HepG2 (cell line): ENCODE data around the gene KREMEN1. TPM values are rescaled to one million over a fixed set of nuclear protein-coding genes. Genes with fewer than 3 reads are reported as not detected.

ENCODE experiments used
- ATAC-seq: fragments of 200-7000 bp; cut with Tn5 transposase; 3 replicates; pipeline ENCODE4 v1.9.1; 2020; ENCODE audit warnings: mild to moderate bottlenecking, moderate library complexity
- BruUV-seq: library from RNA; stranded (reverse); fragments of 400-500 nt; replicated peaks from 2 replicates; lab custom pipeline; 2021; lab: Mats Ljungman, UMichigan
- CTCF ChIA-PET: fragments of 300-600 bp; formaldehyde crosslinking; extraction: SDS; loops from one replicate; lab custom pipeline; 2021; ENCODE audit warnings: low total read pairs, inconsistent platforms, low intra/inter-chr PET ratio; lab: Yijun Ruan, JAX
- POLR2A ChIA-PET: fragments of 350-600 bp; sonication (Branson Sonifier 250); formaldehyde crosslinking; loops from one replicate; lab custom pipeline; 2020; ENCODE audit warnings: antibody characterized with exemption, inconsistent platforms; lab: Yijun Ruan, JAX
- DNase-seq: peaks from one replicate; pipeline ENCODE4 v3.0.0-alpha.2; 2015; ENCODE audit warnings: low spot score
- FAIRE-seq: peaks from 3 replicates; lab custom pipeline; 2011; peaks lifted over from hg19 to GRCh38; lab: Jason Lieb, UNC
- H2AFZ ChIP-seq: one replicate; pipeline ENCODE4 v1.6.1; 2011; ENCODE audit warnings: low read length, inconsistent platforms
- H3K27ac ChIP-seq: fragments of 300-600 bp; 3 replicates; pipeline ENCODE4 v1.8.0; 2011; ENCODE audit warnings: mixed run types, mild to moderate bottlenecking, mixed read lengths, low read length, inconsistent platforms; ENCODE audit not compliant: insufficient read depth; ENCODE audit errors: extremely low read length
- H3K27me3 ChIP-seq, 2 experiments: fragments of 200-600 bp in 1 of 2; 2 replicates in 1 of 2; 3 replicates in 1 of 2; pipeline versions ENCODE4 v1.6.0 to v1.8.0; 2011; ENCODE audit warnings: low read length in 2 of 2, mild to moderate bottlenecking in 2 of 2, moderate library complexity in 2 of 2, inconsistent platforms in 1 of 2; ENCODE audit not compliant: insufficient read depth in 2 of 2, control insufficient read depth in 1 of 2
- H3K36me3 ChIP-seq, 2 experiments: fragments of 200-600 bp in 1 of 2; replicated peaks in 1 of 2; 2 replicates in 1 of 2; 3 replicates in 1 of 2; pipeline versions ENCODE4 v1.5.1 to v1.8.0; 2011; ENCODE audit warnings: low read length in 2 of 2, inconsistent platforms in 1 of 2; ENCODE audit not compliant: insufficient read depth in 2 of 2, control insufficient read depth in 1 of 2
- H3K4me1 ChIP-seq: 2 replicates; pipeline ENCODE4 v1.5.1; 2012; ENCODE audit warnings: low read length, inconsistent platforms; ENCODE audit not compliant: insufficient read depth
- H3K4me2 ChIP-seq: 2 replicates; pipeline ENCODE4 v1.6.0; 2011; ENCODE audit warnings: low read depth, low read length, inconsistent platforms
- H3K4me3 ChIP-seq, 3 experiments: fragments of 200-600 bp in 1 of 3; sonication (generic), shearing (Covaris generic) in 1 of 3; replicated peaks in 1 of 3; 2 replicates each; pipeline ENCODE4 v1.5.1; 2011 to 2016; ENCODE audit warnings: low read length in 3 of 3, inconsistent platforms in 2 of 3, low read depth in 2 of 3, mild to moderate bottlenecking in 2 of 3, control low read depth in 1 of 3, mixed read lengths in 1 of 3; ENCODE audit not compliant: insufficient read depth in 1 of 3
- H3K79me2 ChIP-seq: one replicate; pipeline ENCODE4 v1.6.1; 2011; ENCODE audit warnings: low read length, inconsistent platforms; ENCODE audit not compliant: insufficient read depth
- H3K9ac ChIP-seq: 2 replicates; pipeline ENCODE4 v1.6.0; 2011; ENCODE audit warnings: mild to moderate bottlenecking, low read depth, low read length, inconsistent platforms; ENCODE audit not compliant: insufficient read depth
- H3K9me3 ChIP-seq: 2 replicates; pipeline ENCODE4 v1.5.1; 2012; ENCODE audit warnings: mild to moderate bottlenecking, low read length
- H4K20me1 ChIP-seq: 2 replicates; pipeline ENCODE4 v1.6.0; 2011; ENCODE audit warnings: inconsistent platforms, mild to moderate bottlenecking, low read length, moderate library complexity; ENCODE audit not compliant: insufficient read depth
- CEBPB ChIP-seq: IDR thresholded peaks from 2 replicates; pipeline ENCODE4 v1.6.1; 2011; ENCODE audit warnings: low read depth, low read length, improper control_type of control experiment, borderline replicate concordance
- CEBPG ChIP-seq: IDR thresholded peaks from 2 replicates; pipeline ENCODE4 v1.6.1; 2016
- GABPA ChIP-seq, 2 experiments: IDR thresholded peaks; 2 replicates each; pipeline ENCODE4 v1.6.1; 2011 to 2016; ENCODE audit warnings: low read depth in 2 of 2, low read length in 1 of 2, missing biosample characterization in 1 of 2, missing genetic modification characterization in 1 of 2
- HNF4A ChIP-seq: sonication (generic); formaldehyde crosslinking; IDR thresholded peaks from 2 replicates; pipeline ENCODE4 v1.4.0; 2020; ENCODE audit warnings: missing genetic modification reagents
- MZF1 ChIP-seq: sonication (generic); formaldehyde crosslinking; IDR thresholded peaks from 2 replicates; pipeline ENCODE4 v1.8.1; 2023; ENCODE audit warnings: mild to moderate bottlenecking, missing genetic modification reagents, borderline replicate concordance
- RNF219 ChIP-seq: sonication (generic); formaldehyde crosslinking; IDR thresholded peaks from 2 replicates; pipeline ENCODE4 v1.5.0; 2020; ENCODE audit warnings: mild to moderate bottlenecking, missing genetic modification reagents
- SOX6 ChIP-seq, 2 experiments: fragments of 450-650 bp in 1 of 2; sonication (generic) in 1 of 2; formaldehyde crosslinking in 1 of 2; IDR thresholded peaks; 2 replicates each; pipeline versions ENCODE4 v1.4.0 to v1.6.1; 2017 to 2020; ENCODE audit warnings: antibody characterized with exemption in 1 of 2, mild to moderate bottlenecking in 1 of 2, missing genetic modification reagents in 1 of 2
- TBX2 ChIP-seq: sonication (generic); formaldehyde crosslinking; IDR thresholded peaks from 2 replicates; pipeline ENCODE4 v1.5.0; 2020; ENCODE audit warnings: missing genetic modification reagents, mild to moderate bottlenecking, borderline replicate concordance
- ZFP36L1 ChIP-seq: sonication (generic); formaldehyde crosslinking; IDR thresholded peaks from 2 replicates; pipeline ENCODE4 v1.8.0; 2022; ENCODE audit warnings: mild to moderate bottlenecking, missing genetic modification reagents, moderate library complexity
- ZFX ChIP-seq: sonication (generic); formaldehyde crosslinking; IDR thresholded peaks from 2 replicates; pipeline ENCODE4 v1.4.0; 2020; ENCODE audit warnings: mild to moderate bottlenecking, low read depth, missing genetic modification reagents, moderate library complexity
- ZNF253 ChIP-seq: sonication (generic); formaldehyde crosslinking; IDR thresholded peaks from 2 replicates; pipeline ENCODE4 v1.8.0; 2022; ENCODE audit warnings: mild to moderate bottlenecking, missing genetic modification reagents, borderline replicate concordance
- ZNF317 ChIP-seq: sonication (generic); formaldehyde crosslinking; IDR thresholded peaks from 2 replicates; pipeline ENCODE4 v1.5.0; 2020; ENCODE audit warnings: mild to moderate bottlenecking, missing genetic modification reagents
- ZNF432 ChIP-seq: sonication (generic); formaldehyde crosslinking; IDR thresholded peaks from 2 replicates; pipeline ENCODE4 v1.5.0; 2020; ENCODE audit warnings: missing genetic modification reagents, mild to moderate bottlenecking, borderline replicate concordance
- ZNF709 ChIP-seq: sonication (generic); formaldehyde crosslinking; IDR thresholded peaks from 2 replicates; pipeline ENCODE4 v1.5.0; 2020; ENCODE audit warnings: mild to moderate bottlenecking, missing genetic modification reagents
- ZNF83 ChIP-seq: sonication (generic); formaldehyde crosslinking; IDR thresholded peaks from 2 replicates; pipeline ENCODE4 v1.4.0; 2020; ENCODE audit warnings: missing genetic modification reagents, mild to moderate bottlenecking, borderline replicate concordance
- whole genome bisulfite sequencing: methylation state at CpG from one replicate; pipeline ENCODE4 v1.1.6; 2017; ENCODE audit warnings: low lambda C conversion rate; 5-methylcytosine and 5-hydroxymethylcytosine counted together
- in situ Hi-C: cut with HindIII; loops from 2 replicates; pipeline ENCODE4 v1.10.0; 2017; ENCODE audit warnings: low pct_unique_long_range_greater_than_20kb; ENCODE audit not compliant: extremely low pct_ligation_motif_present
- intact Hi-C: fragments of 100-400 bp; cut with micrococcal nuclease; formaldehyde crosslinking; loops from one replicate; pipeline ENCODE4 v1.10.0; 2022; ENCODE audit not compliant: unreplicated experiment
- polyA plus RNA-seq, 8 experiments: library from polyadenylated mRNA; depleted of rRNA in 3 of 8; stranded (reverse) in 7 of 8; unstranded in 1 of 8; fragments of >200 nt; fragmentation: Illumina TruSeq in 4 of 8; extraction: Trizol in 4 of 8; gene quantifications; 2 replicates each; pipeline versions ENCODE4 v1.2.1 to v1.2.3, GENCODE V29; 2011 to 2016; ENCODE audit warnings: low read depth in 4 of 8, missing spikeins in 1 of 8, mixed read lengths in 1 of 8; ENCODE audit not compliant: insufficient read depth in 1 of 8
- total RNA-seq, 5 experiments: library from RNA; depleted of rRNA; stranded (reverse); fragments of >200 nt; fragmentation: Illumina TruSeq; extraction: Trizol; gene quantifications; 2 replicates each; pipeline ENCODE4 v1.2.3, GENCODE V29; 2016; ENCODE audit warnings: low read depth in 1 of 5
- TF ChIP-seq, protein P1 (sequence below): IDR thresholded peaks from 2 replicates; pipeline ENCODE4 v1.6.1; 2016; ENCODE audit warnings: mild to moderate bottlenecking
- TF ChIP-seq, protein P2 (sequence below): sonication (generic); formaldehyde crosslinking; IDR thresholded peaks from 2 replicates; pipeline ENCODE4 v1.9.0; 2022; ENCODE audit warnings: missing genetic modification reagents, mild to moderate bottlenecking, borderline replicate concordance

KREMEN1 gene
- total and polyA plus RNA-seq, 2 of the 13 experiments (the other 11 are each of a cell fraction or from before 2014, with no cell fraction given): 9.8 to 13.8 TPM

GRCh38 chr22:29139965-29140782, 67.3 kb downstream of the KREMEN1 start:
- Histone ChIP-seq H2AFZ (no peak overlapping the region), H3K4me2 (peak overlapping the region; percentile 59), H3K27ac (peak overlapping the region; percentile 59), H3K36me3 (peaks cover 2 to 14% of the 10 kb centered on the region in 2 experiments; a peak in 4 of 5 replicates), H3K4me3 (no peak overlapping the region; a peak in 1 of 6 replicates), H3K4me1 (peaks cover 23% of the 10 kb centered on the region), H3K79me2 (no peaks in the 10 kb centered on the region), H3K9ac (no peak overlapping the region), H3K9me3 (no peaks in the 10 kb centered on the region), H3K27me3 (no peaks in the 10 kb centered on the region), H4K20me1 (no peaks in the 10 kb centered on the region)
- ATAC-seq (peak; percentile 80), DNase-seq (peak; percentile 60), FAIRE-seq (peak; percentile 76)
- CTCF ChIA-PET: no interaction called here
- BruUV-seq: no TSS peak
- in situ Hi-C loops: no loop called here
- intact Hi-C loops: no loop called here
- POLR2A ChIA-PET: no interaction called here
- 40% methylated on average over 7 of the region's 8 CpGs for WGBS
- TF ChIP-seq ZNF432 (no peak), ZNF83 (CRISPR knock-in tag) (no peak), ZNF253 (CRISPR knock-in tag) (no peak), ZNF317 (CRISPR knock-in tag) (peak; percentile 94), ZFX (CRISPR knock-in tag) (no peak), MZF1 (CRISPR knock-in tag) (no peak), RNF219 (CRISPR knock-in tag) (no peak), HNF4A (CRISPR knock-in tag) (peak; percentile 41), CEBPB (peak; percentile 77), TBX2 (no peak), ZFP36L1 (CRISPR knock-in tag) (no peak), SOX6 (IDR thresholded peaks at IDR 0.05) (no peak), SOX6 (CRISPR knock-in tag; IDR thresholded peaks at IDR 0.05) (peak; percentile 59), GABPA (IDR thresholded peaks at IDR 0.05; ENCODE audit: low read depth, low read length) (no peak), GABPA (CRISPR knock-in tag; IDR thresholded peaks at IDR 0.05; ENCODE audit: low read depth) (no peak), ZNF709 (CRISPR knock-in tag) (no peak), CEBPG (peak; percentile 70)
- TF ChIP-seq, protein P1, sequence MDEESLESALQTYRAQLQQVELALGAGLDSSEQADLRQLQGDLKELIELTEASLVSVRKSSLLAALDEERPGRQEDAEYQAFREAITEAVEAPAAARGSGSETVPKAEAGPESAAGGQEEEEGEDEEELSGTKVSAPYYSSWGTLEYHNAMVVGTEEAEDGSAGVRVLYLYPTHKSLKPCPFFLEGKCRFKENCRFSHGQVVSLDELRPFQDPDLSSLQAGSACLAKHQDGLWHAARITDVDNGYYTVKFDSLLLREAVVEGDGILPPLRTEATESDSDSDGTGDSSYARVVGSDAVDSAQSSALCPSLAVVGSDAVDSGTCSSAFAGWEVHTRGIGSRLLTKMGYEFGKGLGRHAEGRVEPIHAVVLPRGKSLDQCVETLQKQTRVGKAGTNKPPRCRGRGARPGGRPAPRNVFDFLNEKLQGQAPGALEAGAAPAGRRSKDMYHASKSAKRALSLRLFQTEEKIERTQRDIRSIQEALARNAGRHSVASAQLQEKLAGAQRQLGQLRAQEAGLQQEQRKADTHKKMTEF (CRISPR knock-in tag): no peak
- TF ChIP-seq, protein P2, sequence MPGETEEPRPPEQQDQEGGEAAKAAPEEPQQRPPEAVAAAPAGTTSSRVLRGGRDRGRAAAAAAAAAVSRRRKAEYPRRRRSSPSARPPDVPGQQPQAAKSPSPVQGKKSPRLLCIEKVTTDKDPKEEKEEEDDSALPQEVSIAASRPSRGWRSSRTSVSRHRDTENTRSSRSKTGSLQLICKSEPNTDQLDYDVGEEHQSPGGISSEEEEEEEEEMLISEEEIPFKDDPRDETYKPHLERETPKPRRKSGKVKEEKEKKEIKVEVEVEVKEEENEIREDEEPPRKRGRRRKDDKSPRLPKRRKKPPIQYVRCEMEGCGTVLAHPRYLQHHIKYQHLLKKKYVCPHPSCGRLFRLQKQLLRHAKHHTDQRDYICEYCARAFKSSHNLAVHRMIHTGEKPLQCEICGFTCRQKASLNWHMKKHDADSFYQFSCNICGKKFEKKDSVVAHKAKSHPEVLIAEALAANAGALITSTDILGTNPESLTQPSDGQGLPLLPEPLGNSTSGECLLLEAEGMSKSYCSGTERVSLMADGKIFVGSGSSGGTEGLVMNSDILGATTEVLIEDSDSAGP (CRISPR knock-in tag): 0 out of 2 replicates have a peak, but pooled peaks have one; percentile 33
